GM13977 (cell line): ENCODE measurements around the gene SNCAIP.

Source experiments
- DNase-seq: peaks from one replicate; pipeline ENCODE4 v3.0.0; 2012; ENCODE audit warnings: low spot score
- CTCF ChIP-seq: IDR thresholded peaks from 2 replicates; pipeline ENCODE4 v1.5.1; 2012; ENCODE audit warnings: mild to moderate bottlenecking, control low read depth; ENCODE audit not compliant: insufficient read depth; ENCODE audit errors: extremely low read depth, missing control alignments
- in situ Hi-C: fragments of 300-500 bp; cut with MboI; formaldehyde crosslinking; loops from one replicate; pipeline ENCODE4 v1.12.0; 2022; ENCODE audit warnings: low sequenced_read_pairs, low pct_unique_long_range_greater_than_20kb, mixed read lengths, inconsistent platforms; ENCODE audit not compliant: unreplicated experiment

Gene SNCAIP

DNA sequence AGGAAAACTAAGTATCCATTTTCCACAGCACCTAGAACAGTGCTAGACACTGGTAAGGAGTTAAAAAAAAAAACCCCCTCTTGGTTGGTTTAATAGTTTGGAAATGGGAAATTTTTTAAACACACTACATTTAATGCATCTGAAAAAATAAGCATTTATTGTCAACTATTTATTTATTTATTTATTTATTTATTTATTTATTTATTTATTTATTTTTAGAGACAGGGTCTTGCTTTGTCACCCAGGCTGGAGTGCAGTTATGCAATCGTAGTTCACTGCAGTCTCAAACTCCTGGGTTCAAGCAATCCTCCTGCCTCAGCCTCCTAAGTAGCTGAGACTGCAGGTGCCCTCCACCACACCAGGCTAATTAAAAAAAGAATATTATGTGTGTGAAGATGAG is 51.6 kb downstream of the SNCAIP start:
- DNase-seq = no peak
- in situ Hi-C loops = no loop called here
- TF ChIP-seq CTCF = no peak

GRCh38 chr5:122366501-122366900 is 54.5 kb downstream of the SNCAIP start:
- no peak for DNase-seq
- TF ChIP-seq CTCF = no peak
- in situ Hi-C loops = no loop called here

DNA sequence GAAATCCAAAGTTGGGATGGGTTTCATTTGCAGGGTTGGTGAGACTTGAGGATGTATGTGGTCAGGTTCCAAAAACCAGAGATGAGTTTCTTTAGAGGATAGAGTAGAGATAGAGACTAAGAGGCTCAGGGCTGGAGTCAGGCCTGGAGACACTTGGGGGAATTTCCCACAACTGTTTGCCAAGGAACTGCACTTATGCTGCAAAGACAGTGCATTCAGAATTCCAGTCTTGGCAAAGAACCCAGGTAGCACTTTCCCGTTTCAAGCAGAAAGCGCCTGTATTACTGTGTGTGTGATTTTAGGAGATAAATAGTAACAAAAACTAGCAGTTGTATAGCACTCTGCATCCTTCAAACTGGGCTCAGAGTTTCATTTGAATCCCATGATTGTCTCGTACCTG is 55.4 kb downstream of the SNCAIP start:
- no peak for TF ChIP-seq CTCF
- DNase-seq = no peak
- in situ Hi-C loops = no loop called here

- DNase-seq = no peak
- in situ Hi-C loops = no loop called here
- no peak for TF ChIP-seq CTCF
Observed at GRCh38 chr5:122368510-122369251, 56.6 kb downstream of the SNCAIP start.

DNA sequence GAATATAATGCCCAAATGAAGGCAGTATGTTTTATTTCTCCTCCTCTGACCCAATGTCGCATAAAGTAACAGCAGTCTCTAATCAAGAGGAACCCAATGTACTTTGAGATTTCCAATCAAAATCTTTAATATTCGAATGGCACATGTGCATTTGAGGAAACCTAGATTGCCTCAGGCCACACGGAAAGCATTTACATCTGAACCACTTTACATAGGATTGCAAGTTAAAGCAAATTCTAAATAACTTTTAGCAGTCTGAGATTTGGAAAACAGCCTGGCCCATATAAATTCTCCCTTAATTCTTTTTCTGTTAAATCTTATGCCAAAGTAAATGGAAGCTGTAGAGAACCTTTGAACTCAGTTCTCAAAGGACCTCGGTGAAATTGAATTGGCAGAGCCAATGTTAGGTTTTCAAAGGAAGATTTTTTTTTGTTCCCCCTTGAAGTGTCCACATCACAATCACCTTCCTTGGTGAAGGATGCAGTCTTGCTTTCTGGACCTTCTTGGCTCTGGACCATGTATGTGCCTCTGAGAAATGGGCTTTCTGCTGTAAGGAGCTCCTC is 57.3 kb downstream of the SNCAIP start:
- no peak for DNase-seq
- no peak for TF ChIP-seq CTCF
- in situ Hi-C loops = no loop called here

- DNase-seq = no peak
- in situ Hi-C loops = no loop called here
- no peak for TF ChIP-seq CTCF
Observed at GRCh38 chr5:122371511-122372151, 59.6 kb downstream of the SNCAIP start.
